ENCODE measurements around the gene CAMK2D. TPM values are rescaled to one million over a fixed set of nuclear protein-coding genes. Genes with fewer than 3 reads are reported as not detected.

The CAMK2D gene
- total and polyA plus RNA-seq, 2 experiments from 2014 or later = 4.9 to 14.6 TPM

GRCh38 chr4:113450295-113451080, 311.1 kb downstream of the CAMK2D start:
- no peak for ATAC-seq
- no peaks in the 10 kb centered on the region for H3K36me3 Mint-ChIP-seq (ENCODE audit: low read depth)
- Histone ChIP-seq H3K4me2 (no peak overlapping the region), H3K4me3 (no peak overlapping the region), H2AFZ (no peak overlapping the region), H4K20me1 (replicated peaks; ENCODE audit: insufficient read depth) (no peaks in the 10 kb centered on the region), H3K4me1 (ENCODE audit: insufficient read depth) (peaks cover 34% of the 10 kb centered on the region), H3K27me3 (ENCODE audit: insufficient read depth) (no peaks in the 10 kb centered on the region), H3K9me2 (ENCODE audit: insufficient read depth) (no peaks in the 10 kb centered on the region), H3K36me3 (ENCODE audit: insufficient read depth) (no peaks in the 10 kb centered on the region), H3K27ac (ENCODE audit: low read depth) (no peak overlapping the region), H3K79me2 (replicated peaks; ENCODE audit: insufficient read depth) (no peaks in the 10 kb centered on the region), H3F3A (replicated peaks; ENCODE audit: low read depth) (no peaks in the 10 kb centered on the region)
- no peaks in the 10 kb centered on the region for H3K27me3 Mint-ChIP-seq (ENCODE audit: insufficient read depth, low read depth, poor library complexity)
- no peak for TF ChIP-seq STAT1 (IDR thresholded peaks at IDR 0.05; ENCODE audit: unreplicated experiment)
- DNase-seq (ENCODE audit: low spot score) = no peak
- H3K4me3 Mint-ChIP-seq = no peak overlapping the region
- H3K9me3 Mint-ChIP-seq = no peaks in the 10 kb centered on the region
- H3K27ac Mint-ChIP-seq = no peak overlapping the region
- peaks cover 37% of the 10 kb centered on the region for H3K4me1 Mint-ChIP-seq

- no peaks in the 10 kb centered on the region for H3F3A ChIP-seq (replicated peaks; ENCODE audit: low read depth)
- H3K79me2 ChIP-seq (replicated peaks; ENCODE audit: insufficient read depth) = no peaks in the 10 kb centered on the region
- H3K4me1 ChIP-seq (ENCODE audit: insufficient read depth) = peaks cover 24% of the 10 kb centered on the region
- Mint-ChIP-seq H3K36me3 (ENCODE audit: low read depth) (no peaks in the 10 kb centered on the region), H3K27me3 (ENCODE audit: insufficient read depth, low read depth, poor library complexity) (no peaks in the 10 kb centered on the region), H3K27ac (no peak overlapping the region), H3K4me3 (no peak overlapping the region), H3K4me1 (peaks cover 31% of the 10 kb centered on the region), H3K9me3 (no peaks in the 10 kb centered on the region)
- H3K9me2 ChIP-seq (ENCODE audit: insufficient read depth) = no peaks in the 10 kb centered on the region
- H3K27ac ChIP-seq (ENCODE audit: low read depth) = no peak overlapping the region
- TF ChIP-seq CREB1 (CRISPR knock-in tag; IDR thresholded peaks at IDR 0.05; ENCODE audit: low read depth) (no peak), ETS1 (IDR thresholded peaks at IDR 0.05) (no peak), NANOG (IDR thresholded peaks at IDR 0.05; ENCODE audit: borderline replicate concordance) (no peak), ZNF462 (CRISPR knock-in tag; IDR thresholded peaks at IDR 0.05) (no peak), CTCF (conservative IDR thresholded peaks at IDR 0.05; ENCODE audit: low read depth in 2 of 2) (no peak), EZH2 (IDR thresholded peaks at IDR 0.05; ENCODE audit: low read depth, unreplicated experiment) (no peak), POLR2AphosphoS5 (IDR thresholded peaks at IDR 0.05; ENCODE audit: low read depth) (no peak), STAT1 (IDR thresholded peaks at IDR 0.05; ENCODE audit: unreplicated experiment) (no peak), JUNB (IDR thresholded peaks at IDR 0.05; ENCODE audit: unreplicated experiment) (no peak), EZH2phosphoT487 (IDR thresholded peaks at IDR 0.05; ENCODE audit: unreplicated experiment) (no peak)
- DNase-seq (ENCODE audit: low spot score) (no peak), ATAC-seq (no peak)
- no peaks in the 10 kb centered on the region for H4K20me1 ChIP-seq (replicated peaks; ENCODE audit: insufficient read depth)
- no peak overlapping the region for H3K4me2 ChIP-seq
- no peak overlapping the region for H2AFZ ChIP-seq
- no peaks in the 10 kb centered on the region for H3K36me3 ChIP-seq (ENCODE audit: insufficient read depth)
- H3K4me3 ChIP-seq = no peak overlapping the region
- no peaks in the 10 kb centered on the region for H3K27me3 ChIP-seq (ENCODE audit: insufficient read depth)
Observed at GRCh38 chr4:113449410-113449974, 312.0 kb downstream of the CAMK2D start.
